GM21360 (cell line): Measurements from ENCODE around the gene KHDC1L.
A peak's percentile ranks its signal among the peaks of the same experiment; 100 is the strongest.
"Not testable (repeated sequence)": the region's sequence is repeated elsewhere in the genome, so short reads cannot be mapped to it uniquely, and the experiment has no call there.

Experiments
- ATAC-seq: cut with Tn5 transposase; IDR thresholded peaks from one replicate; pipeline ENCODE4 v1.9.1; 2021; ENCODE audit warnings: mild to moderate bottlenecking, moderate library complexity; ENCODE audit not compliant: unreplicated experiment

KHDC1L gene

DNA sequence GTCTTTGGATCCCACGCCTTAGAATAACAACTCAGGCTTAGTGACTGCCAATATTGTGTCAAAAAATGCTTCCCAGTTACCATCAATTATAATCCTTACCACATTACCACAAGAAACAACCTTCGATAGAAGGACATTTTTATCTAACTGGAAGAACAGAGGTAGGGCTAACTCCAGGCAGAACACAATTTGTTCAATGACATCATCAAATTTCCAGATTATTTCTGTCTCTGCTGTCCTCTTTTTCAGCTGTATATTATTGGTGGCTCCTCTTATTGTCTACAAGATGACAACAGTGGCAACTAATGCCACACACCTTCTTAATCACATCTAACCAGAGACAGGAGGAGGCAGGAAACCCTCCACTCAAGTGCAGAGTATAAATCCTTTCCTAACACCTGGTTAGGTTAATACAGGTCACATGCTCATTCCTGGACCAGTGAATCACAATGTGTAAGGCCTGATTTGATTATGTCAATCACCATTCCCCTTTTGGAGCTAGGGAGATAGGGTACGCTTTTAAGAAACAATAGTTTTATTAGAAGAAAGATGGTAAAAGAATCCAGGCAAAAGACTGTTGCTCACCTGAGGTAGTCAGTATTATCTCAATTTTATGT lies 18.0 kb downstream of the KHDC1L start:
- ATAC-seq: no peak

DNA sequence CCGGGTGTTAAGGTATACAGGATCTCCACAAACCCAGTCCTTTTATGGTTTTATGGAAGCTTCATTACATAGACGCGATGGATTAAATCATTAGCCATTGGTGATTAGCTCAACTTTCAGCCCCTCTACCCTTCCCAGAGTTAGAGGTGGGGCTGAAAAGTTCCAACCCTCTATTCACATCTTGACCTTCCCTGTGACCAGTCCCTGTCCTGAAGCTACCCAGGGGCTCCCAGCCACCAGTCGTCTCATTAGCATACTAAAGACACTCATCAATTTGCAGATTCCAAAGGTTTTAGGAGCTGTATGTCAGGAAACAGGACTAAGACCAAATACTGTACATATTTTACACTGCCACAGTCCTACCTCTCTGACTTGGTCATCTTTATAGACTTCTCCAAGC lies 21.0 kb downstream of the KHDC1L start:
- no peak for ATAC-seq

DNA sequence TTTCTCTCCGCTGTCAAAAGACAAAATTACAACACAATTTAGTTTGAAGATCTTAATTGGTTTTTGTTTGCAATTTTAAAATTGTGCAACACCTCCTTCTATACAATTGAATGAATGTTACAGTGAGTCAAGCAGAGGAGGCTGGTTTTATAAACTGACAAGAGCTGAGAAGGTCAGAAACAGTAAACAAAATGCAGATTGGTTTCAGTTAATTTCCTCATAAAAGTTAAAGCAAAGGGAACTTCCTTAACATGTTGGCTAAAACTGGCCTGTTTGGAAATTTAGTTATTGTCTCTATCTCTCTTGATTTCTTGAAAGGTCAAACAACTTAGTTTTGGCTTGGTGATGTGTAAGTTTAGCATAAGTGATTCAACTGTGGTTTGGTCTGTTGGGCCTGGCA lies 22.2 kb downstream of the KHDC1L start:
- no peak for ATAC-seq

DNA sequence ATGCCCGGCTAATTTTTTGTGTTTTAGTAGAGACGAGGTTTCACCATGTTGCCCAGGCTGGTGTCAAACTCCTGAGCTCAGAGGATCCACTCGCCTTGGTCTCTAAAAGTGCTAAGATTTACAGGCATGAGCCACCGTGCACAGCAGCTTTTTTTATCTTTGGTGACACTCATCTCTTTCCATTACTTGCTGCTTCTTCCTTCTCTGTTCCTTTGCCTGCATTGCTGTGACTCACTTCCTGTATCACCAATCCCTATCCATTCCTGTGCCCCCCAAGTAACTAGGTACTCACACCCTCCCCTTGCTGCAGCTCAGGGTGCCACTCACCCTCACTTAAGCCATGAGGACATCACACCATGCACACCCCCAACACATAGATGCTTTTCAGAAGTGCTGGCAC lies 24.6 kb downstream of the KHDC1L start:
- ATAC-seq: no peak

DNA sequence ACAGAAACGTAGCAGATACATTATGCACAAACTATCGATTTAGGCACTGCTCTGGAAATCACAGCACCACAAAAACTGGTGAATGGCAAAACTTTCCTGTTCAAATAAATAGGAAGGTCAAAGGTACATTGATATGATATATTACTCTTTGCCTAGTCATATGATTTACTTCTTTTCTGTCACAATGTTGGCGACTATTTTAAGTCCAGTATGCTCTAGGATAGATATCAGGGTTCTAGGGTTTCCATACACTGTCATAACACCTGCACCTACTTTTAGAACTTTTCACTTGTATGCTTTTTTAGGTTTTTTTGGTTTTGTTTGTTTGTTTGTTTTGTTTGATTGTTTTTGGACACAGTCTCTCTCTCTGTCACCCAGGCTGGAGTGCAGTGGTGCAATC lies 25.0 kb downstream of the KHDC1L start:
- no peak for ATAC-seq

DNA sequence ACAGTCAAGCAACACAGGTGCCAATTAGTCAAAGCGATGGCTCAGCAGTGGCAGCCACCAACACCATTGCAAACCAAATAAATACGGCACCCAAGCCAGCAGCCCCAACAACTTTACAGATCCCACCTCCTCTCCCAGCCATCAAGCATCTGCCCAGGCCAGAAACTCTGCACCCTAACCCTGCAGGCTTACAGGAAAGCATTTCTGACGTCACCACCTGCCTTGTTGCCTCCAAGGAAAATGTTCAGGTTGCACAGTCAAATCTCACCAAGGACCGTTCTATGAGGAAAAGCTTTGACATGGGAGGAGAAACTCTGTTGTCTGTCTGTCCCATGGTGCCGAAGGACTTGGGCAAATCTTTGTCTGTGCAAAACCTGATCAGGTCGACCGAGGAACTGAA lies 30.6 kb downstream of the KHDC1L start:
- no peak for ATAC-seq

DNA sequence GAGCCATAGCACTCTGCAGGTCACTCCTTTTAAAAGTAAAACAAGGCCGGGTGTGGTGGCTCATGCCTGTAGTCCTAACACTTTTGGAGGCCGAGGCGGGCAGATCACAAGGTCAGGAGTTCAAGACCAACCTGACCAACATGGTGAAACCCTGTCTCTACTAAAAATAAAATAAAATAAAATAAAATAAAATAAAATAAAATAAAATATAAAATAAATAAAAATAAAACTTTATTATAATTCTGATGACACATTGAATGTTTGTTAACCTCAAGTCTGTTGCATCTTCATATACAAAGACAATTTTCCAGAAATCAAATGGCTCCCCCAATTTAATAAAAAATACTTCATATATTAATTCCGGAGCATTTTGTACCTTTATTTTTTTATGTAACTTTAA lies 32.0 kb downstream of the KHDC1L start:
- not testable (repeated sequence) for ATAC-seq

DNA sequence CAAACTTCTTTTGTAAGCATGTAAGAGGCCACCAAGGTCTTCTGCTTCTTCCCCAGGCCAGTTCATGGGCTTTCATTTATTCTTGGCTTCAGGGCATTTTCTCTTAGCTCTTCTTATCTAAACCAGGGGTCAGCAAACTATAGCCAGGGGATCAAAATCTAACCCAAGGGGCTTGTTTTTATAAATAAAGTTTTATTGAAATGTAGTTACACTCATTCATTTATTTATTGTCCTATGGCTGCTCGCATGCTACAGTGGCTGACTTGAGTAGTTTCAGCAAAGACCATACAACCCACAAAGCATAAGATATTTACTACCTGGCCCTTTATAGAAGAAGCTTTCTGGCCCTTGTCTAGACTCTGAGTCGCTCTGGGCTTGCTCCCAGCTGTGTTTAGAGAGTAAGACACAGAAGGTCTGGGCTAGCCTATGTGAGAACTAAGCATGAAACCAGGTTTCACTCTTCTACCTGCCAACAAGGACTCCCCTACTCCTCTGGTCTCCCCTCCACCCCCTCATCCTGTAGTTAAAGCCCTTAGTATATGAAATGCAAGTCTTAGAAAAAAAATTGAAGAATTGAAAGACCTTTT lies 43.2 kb downstream of the KHDC1L start:
- no peak for ATAC-seq

DNA sequence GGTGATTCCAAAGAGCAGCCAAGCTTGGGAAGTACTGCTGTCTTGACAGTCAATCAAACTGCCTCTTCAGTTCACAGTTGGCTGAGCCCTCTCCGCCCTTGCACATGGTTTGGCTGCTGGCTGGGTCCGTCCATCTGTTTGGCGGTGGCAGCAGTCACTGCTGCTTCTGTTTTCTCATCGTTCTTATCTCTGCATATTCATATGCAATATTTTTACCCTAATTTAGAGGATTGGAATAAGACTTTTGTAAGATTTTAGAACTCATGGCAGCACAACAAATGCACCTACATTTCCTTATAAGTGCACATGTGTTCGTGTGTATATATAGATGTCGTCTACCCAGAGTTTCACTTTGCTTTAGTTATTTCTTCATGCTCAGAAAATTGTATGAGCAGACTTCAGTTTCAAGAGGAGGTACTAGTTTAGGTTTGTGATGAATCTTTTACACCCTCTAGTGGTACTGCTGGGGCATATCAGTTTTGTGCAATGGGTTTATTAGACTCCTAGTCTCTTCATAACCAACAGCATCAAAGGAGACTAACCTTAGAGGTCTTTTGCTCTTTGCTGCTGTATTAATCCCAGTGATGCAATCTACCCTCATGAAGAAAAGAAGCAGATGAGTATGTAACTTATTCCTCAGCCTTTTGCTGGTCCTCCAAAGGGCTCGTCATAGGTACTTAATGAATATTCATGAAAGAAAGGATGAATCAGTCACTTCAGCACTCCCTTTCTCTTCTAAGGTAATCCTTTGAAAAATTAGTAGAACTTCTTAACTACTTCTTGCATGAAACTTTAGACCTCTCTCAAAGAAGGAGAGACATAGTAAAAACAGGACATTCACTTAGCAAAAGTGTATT lies 44.3 kb downstream of the KHDC1L start:
- peak; percentile 76 for ATAC-seq

DNA sequence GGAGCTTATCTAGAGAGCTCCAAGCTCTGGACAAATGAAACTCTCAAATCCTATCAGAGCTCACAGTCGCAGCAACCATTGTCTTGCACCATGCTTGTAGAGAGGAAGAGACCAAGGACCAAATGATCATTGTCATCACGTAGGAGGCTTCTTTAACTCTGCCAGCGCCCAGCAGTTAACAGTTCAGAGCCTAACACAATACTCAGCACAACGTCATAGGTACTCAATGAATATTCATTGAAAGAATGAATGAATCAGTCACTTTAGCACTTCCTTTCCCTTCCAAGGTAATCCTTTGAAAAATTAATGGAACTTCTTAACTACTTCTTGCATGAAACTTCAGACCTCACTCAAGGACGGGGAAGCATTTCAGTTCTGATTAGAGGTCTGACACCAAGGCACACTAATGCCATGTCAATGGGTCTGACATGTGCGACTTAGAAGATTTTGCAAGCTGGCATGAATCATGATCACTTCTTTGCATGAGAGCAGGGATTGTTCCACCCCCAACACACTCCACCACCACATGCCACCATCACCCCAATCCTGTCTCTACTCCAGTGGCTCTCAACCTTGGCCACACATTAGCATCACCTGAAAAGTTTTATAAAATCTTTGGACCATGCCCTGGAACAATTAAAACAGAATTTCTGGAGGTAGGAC lies 45.1 kb downstream of the KHDC1L start:
- ATAC-seq: no peak

DNA sequence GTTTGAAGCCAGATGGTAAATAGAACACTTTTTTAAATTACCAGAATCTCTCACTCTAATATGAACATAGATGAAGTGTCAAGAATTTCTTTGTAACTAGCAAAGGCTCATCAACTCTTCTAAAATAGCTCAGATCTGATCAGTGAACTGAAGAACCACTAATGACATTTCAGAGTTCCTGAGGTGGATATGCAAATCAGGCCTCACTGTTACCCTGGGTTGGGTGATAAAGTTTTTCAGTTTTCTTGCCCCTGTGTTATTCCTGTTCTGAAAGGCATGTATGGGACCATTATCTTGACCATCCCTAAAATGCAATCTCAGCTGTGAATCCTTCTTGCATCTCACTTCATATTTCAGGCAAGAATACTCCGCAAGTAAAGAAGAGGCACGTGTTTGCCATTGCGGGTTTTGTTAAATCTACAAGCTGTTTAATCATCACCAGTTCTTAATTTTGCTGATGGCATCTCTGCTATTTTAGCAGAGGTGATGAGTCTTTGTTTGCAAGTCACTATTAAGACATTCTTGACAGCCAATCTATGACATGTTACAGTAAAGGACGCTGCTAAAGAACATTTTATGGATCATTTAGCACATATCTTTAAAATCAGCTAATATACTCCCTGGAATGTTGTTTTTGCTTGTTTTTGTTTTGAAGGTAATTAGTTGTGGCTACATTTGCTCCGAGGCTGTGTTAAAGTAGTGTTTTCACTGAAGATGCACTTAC lies 47.9 kb downstream of the KHDC1L start:
- ATAC-seq: peak; percentile 50

DNA sequence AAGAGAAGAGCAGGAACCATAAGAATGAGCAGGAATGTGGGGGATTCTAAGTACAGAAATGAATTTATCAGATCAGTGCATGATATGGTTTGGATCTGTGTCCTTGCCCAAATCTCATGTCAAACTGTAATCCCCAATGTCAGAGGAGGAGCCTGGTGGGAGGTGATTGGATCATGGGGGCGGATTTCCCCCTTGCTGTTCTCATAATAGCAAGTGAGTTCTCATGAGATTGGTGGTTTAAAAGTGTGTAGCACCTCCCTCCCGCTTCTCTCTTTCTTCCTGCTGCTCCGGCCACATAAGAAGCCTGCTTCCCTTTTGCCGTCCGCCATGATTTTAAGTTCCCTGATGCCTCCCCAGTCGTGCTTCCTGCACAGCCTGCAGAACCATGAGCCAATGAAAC lies 49.2 kb downstream of the KHDC1L start:
- ATAC-seq: no peak

DNA sequence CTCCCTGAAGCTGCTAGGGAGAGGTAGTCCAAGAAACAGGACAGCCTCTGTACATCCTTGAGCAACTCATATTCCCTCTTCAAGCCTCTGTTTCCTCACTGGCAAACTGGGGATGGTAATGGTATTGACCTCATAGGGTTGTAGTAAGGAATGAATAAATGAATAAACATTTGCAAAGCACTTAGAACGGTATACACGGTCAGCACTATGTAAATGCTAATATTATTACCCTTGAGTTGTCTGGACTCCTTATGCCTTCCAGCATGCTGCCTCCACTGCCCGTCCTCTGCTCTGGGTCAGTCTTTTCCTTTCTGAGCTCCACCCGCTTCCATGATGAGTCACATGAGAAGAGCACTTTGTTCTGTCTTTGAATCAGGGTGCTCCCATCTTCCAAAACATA lies 50.6 kb downstream of the KHDC1L start:
- ATAC-seq: no peak
